Measurements from ENCODE around the gene MAN2A2. TPM values are rescaled to one million over a fixed set of nuclear protein-coding genes. Genes with fewer than 3 reads are reported as not detected.

The MAN2A2 gene
- total RNA-seq, 4 donors from 2014 or later = 51.3 to 91.9 (median 62.2) TPM

GRCh38 chr15:90956274-90957030 is 53.4 kb downstream of the MAN2A2 start:
- Histone ChIP-seq H3K9me3 (no peaks in the 10 kb centered on the region), H3K4me3 (peak overlapping the region; percentile 72), H3K27ac (peak overlapping the region; percentile 40), H3K4me1 (peaks cover 42% of the 10 kb centered on the region), H3K27me3 (no peaks in the 10 kb centered on the region), H3K36me3 (peaks cover 34% of the 10 kb centered on the region)
- 3% methylated on average over 10 of the region's 56 CpGs for WGBS
- no peak for TF ChIP-seq POLR2A (IDR thresholded peaks at IDR 0.05)
- no peak for TF ChIP-seq EP300 (IDR thresholded peaks at IDR 0.05)
- TF ChIP-seq CTCF (IDR thresholded peaks at IDR 0.05) = peak; percentile 84 to 98
- TF ChIP-seq POLR2AphosphoS5 (IDR thresholded peaks at IDR 0.05) = no peak
- DNase-seq (ENCODE audit: low spot score in 2 of 2) = peak in 1 of 2 donors; percentile 82

GRCh38 chr15:90957031-90957790 is 54.1 kb downstream of the MAN2A2 start:
- H3K27me3 ChIP-seq = no peaks in the 10 kb centered on the region
- peaks cover 34% of the 10 kb centered on the region for H3K36me3 ChIP-seq
- TF ChIP-seq EP300 (IDR thresholded peaks at IDR 0.05) (no peak), POLR2A (IDR thresholded peaks at IDR 0.05) (no peak), POLR2AphosphoS5 (IDR thresholded peaks at IDR 0.05) (no peak), CTCF (IDR thresholded peaks at IDR 0.05) (no peak)
- H3K9me3 ChIP-seq = no peaks in the 10 kb centered on the region
- H3K4me3 ChIP-seq = peak overlapping the region; percentile 72
- DNase-seq (ENCODE audit: low spot score in 2 of 2) = no peak
- WGBS = 38% methylated on average over 11 of the region's 63 CpGs
- H3K27ac ChIP-seq = peak overlapping the region; percentile 40
- peaks cover 42% of the 10 kb centered on the region for H3K4me1 ChIP-seq

DNA sequence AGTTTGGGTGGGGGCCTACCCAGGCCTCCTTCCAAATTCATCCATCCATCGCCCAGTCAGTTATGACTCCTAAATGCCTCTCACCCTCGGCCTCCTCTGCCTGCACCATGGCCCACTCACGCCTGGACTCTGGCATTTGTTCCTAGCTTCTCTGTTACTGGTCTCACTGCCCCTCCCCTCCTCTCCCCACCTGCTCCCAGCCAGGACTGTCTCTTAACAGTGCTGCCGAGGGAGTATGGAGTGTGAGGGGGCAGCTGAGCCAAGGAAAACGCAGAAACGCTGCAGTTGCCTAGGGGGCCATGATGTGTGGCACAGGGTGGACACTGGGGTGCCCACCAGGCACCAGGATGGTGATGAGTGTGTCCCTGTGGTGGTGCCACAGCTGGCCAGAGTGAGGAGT is 54.7 kb downstream of the MAN2A2 start:
- H3K4me3 ChIP-seq = peak overlapping the region; percentile 72
- WGBS = 70% methylated on average over 6 of the region's 6 CpGs

GRCh38 chr15:90959028-90959595 is 56.0 kb downstream of the MAN2A2 start:
- Histone ChIP-seq H3K9me3 (no peaks in the 10 kb centered on the region), H3K27me3 (no peaks in the 10 kb centered on the region), H3K36me3 (peaks cover 31% of the 10 kb centered on the region), H3K27ac (no peak overlapping the region), H3K4me1 (peaks cover 42% of the 10 kb centered on the region), H3K4me3 (no peak overlapping the region)
- no peak for TF ChIP-seq CTCF (IDR thresholded peaks at IDR 0.05)
- 74% methylated on average over 8 of the region's 8 CpGs for WGBS
- DNase-seq (ENCODE audit: low spot score in 2 of 2) = no peak

More for the DNA sequence above, 54.7 kb downstream of the MAN2A2 start:
- H3K9me3 ChIP-seq = no peaks in the 10 kb centered on the region
- peaks cover 32% of the 10 kb centered on the region for H3K36me3 ChIP-seq
- no peak for DNase-seq (ENCODE audit: low spot score in 2 of 2)
- H3K27me3 ChIP-seq = no peaks in the 10 kb centered on the region
- no peak overlapping the region for H3K27ac ChIP-seq
- peaks cover 42% of the 10 kb centered on the region for H3K4me1 ChIP-seq
- no peak for TF ChIP-seq POLR2AphosphoS5 (IDR thresholded peaks at IDR 0.05)
- TF ChIP-seq POLR2A (IDR thresholded peaks at IDR 0.05) = no peak
- no peak for TF ChIP-seq EP300 (IDR thresholded peaks at IDR 0.05)
- TF ChIP-seq CTCF (IDR thresholded peaks at IDR 0.05) = no peak

DNA sequence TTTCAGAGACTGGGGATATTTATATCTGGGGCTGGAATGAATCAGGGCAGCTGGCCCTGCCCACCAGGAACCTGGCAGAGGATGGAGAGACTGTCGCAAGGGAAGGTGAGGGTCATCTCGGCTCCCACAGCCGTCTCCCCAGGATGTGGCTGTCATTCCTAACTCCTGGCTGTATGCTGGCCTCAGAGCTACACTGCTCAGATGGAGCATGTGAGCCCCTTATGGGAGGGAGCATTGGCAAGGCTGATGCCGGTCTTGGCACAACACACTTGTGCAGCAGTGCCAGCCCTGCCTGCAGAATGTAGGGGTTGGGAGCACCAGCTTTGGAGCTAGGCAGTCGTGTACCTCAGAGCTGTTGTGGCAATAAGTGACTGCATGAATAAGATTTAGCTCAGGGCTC is 56.8 kb downstream of the MAN2A2 start:
- no peaks in the 10 kb centered on the region for H3K9me3 ChIP-seq
- H3K36me3 ChIP-seq = peaks cover 33% of the 10 kb centered on the region
- DNase-seq (ENCODE audit: low spot score in 2 of 2) = peak in 1 of 2 donors; percentile 64
- no peaks in the 10 kb centered on the region for H3K27me3 ChIP-seq
- no peak overlapping the region for H3K4me3 ChIP-seq
- TF ChIP-seq POLR2A (IDR thresholded peaks at IDR 0.05) = no peak
- TF ChIP-seq CTCF (IDR thresholded peaks at IDR 0.05) = no peak
- no peak for TF ChIP-seq POLR2AphosphoS5 (IDR thresholded peaks at IDR 0.05)
- no peak for TF ChIP-seq EP300 (IDR thresholded peaks at IDR 0.05)
- no peak overlapping the region for H3K27ac ChIP-seq
- 52% methylated on average over 5 of the region's 5 CpGs for WGBS
- peaks cover 38% of the 10 kb centered on the region for H3K4me1 ChIP-seq
